ENCODE results near the gene PHYHD1. TPM values are rescaled to one million over a fixed set of nuclear protein-coding genes. Genes with fewer than 3 reads are reported as not detected.

PHYHD1 gene
- total RNA-seq, 1 experiment from 2014 or later, result not detected

DNA sequence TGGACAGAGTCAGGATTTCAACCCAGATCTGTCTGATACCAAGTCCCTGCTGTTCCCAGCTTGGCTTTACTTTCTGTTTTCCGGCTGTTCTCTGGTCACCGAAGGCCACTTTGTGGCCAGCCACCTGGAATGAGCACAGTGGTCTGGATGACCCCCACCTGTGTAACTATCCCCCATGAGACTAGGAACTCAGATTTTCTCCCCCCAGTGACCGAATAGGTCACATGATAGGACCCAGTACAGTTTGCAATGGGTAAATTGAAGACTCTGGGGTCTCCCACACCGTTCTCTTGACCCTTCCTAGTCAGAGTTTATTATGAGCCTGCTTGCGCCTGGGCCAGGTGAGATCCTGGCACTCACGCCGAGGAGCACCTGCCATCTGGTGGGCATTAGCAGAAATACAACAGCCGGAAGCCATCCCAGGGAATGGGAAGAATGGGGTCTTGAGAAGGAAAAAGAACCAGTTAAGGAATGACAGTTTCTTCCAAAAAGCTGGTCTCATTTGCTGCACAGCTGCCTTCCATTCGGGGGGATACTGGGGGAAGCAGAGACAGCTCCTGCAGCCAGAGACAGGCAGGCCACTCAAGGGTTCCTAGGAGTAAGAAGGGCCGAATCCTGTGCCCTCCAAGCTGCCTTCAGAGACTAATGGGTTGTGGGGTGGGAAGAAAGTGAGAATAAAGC is 7.1 kb downstream of the PHYHD1 start:
- no peak overlapping the region for H3K27ac ChIP-seq (ENCODE audit: low read length)
- TF ChIP-seq, protein P1, sequence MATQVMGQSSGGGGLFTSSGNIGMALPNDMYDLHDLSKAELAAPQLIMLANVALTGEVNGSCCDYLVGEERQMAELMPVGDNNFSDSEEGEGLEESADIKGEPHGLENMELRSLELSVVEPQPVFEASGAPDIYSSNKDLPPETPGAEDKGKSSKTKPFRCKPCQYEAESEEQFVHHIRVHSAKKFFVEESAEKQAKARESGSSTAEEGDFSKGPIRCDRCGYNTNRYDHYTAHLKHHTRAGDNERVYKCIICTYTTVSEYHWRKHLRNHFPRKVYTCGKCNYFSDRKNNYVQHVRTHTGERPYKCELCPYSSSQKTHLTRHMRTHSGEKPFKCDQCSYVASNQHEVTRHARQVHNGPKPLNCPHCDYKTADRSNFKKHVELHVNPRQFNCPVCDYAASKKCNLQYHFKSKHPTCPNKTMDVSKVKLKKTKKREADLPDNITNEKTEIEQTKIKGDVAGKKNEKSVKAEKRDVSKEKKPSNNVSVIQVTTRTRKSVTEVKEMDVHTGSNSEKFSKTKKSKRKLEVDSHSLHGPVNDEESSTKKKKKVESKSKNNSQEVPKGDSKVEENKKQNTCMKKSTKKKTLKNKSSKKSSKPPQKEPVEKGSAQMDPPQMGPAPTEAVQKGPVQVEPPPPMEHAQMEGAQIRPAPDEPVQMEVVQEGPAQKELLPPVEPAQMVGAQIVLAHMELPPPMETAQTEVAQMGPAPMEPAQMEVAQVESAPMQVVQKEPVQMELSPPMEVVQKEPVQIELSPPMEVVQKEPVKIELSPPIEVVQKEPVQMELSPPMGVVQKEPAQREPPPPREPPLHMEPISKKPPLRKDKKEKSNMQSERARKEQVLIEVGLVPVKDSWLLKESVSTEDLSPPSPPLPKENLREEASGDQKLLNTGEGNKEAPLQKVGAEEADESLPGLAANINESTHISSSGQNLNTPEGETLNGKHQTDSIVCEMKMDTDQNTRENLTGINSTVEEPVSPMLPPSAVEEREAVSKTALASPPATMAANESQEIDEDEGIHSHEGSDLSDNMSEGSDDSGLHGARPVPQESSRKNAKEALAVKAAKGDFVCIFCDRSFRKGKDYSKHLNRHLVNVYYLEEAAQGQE (IDR thresholded peaks at IDR 0.05; ENCODE audit: insufficient read depth in 1 of 2, low read depth in 2 of 2, low read length in 1 of 2), result no peak
- no peak for TF ChIP-seq POLR2AphosphoS5 (IDR thresholded peaks at IDR 0.05; ENCODE audit: low read depth, low read length)
- TF ChIP-seq, protein P2, sequence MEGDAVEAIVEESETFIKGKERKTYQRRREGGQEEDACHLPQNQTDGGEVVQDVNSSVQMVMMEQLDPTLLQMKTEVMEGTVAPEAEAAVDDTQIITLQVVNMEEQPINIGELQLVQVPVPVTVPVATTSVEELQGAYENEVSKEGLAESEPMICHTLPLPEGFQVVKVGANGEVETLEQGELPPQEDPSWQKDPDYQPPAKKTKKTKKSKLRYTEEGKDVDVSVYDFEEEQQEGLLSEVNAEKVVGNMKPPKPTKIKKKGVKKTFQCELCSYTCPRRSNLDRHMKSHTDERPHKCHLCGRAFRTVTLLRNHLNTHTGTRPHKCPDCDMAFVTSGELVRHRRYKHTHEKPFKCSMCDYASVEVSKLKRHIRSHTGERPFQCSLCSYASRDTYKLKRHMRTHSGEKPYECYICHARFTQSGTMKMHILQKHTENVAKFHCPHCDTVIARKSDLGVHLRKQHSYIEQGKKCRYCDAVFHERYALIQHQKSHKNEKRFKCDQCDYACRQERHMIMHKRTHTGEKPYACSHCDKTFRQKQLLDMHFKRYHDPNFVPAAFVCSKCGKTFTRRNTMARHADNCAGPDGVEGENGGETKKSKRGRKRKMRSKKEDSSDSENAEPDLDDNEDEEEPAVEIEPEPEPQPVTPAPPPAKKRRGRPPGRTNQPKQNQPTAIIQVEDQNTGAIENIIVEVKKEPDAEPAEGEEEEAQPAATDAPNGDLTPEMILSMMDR (IDR thresholded peaks at IDR 0.05), result peak; percentile 87
- H3K4me3 ChIP-seq (ENCODE audit: low read depth in 2 of 2, low read length in 2 of 2), result no peak overlapping the region
- ChIA-PET CTCF (interaction anchor here (0.7 to 1.5 kb wide), 4 partner anchors 53 to 100 kb away, joined by 3 read pairs; partner anchors contain the start of gene SH3GLB2), POLR2A (no interaction called here)
- no peaks in the 10 kb centered on the region for H3K27me3 ChIP-seq (ENCODE audit: control insufficient read depth, insufficient read depth, low read length)
- no peaks in the 10 kb centered on the region for H3K4me1 ChIP-seq (ENCODE audit: control insufficient read depth, insufficient read depth, low read length)
- no peaks in the 10 kb centered on the region for H3K36me3 ChIP-seq (ENCODE audit: control insufficient read depth, insufficient read depth, low read length)
- ATAC-seq (peak; percentile 93), DNase-seq (ENCODE audit: low read depth, low spot score) (no peak)
- in situ Hi-C loops (cut with HindIII; ENCODE audit: low pct_unique_long_range_greater_than_20kb, low sequenced_read_pairs), result no loop called here
- intact Hi-C loops (cut with micrococcal nuclease; ENCODE audit: unreplicated experiment), result loop anchor here (5.0 kb wide), 1 partner anchor 66 kb away; no protein-coding TSS in a partner anchor
- BruUV-seq (replicated peaks), result no TSS peak
- H3K9me3 ChIP-seq (ENCODE audit: control insufficient read depth, insufficient read depth, low read depth, low read length), result no peaks in the 10 kb centered on the region

DNA sequence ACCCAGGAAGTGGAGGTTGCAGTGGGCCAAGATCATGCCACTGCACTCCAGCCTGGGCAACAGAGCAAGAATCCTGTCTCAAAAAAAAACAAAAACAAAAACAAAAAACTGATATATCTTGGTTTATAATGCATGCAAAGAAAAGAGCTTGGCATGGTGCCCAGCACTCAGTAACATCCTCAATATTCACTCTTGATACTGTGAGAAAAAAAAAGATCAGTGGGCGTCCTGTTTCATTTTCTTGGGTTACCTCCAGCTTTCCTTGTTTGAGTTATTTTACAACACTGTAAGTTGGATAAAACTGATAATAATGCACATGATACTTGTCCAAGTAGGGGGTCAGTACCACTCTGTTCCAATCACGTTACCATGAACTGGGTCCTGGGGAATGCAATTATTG is 7.8 kb downstream of the PHYHD1 start:
- POLR2A ChIA-PET, result no interaction called here
- intact Hi-C loops (cut with micrococcal nuclease; ENCODE audit: unreplicated experiment), result loop anchor here (5.0 kb wide), 1 partner anchor 66 kb away; no protein-coding TSS in a partner anchor
- no TSS peak for BruUV-seq (replicated peaks)
- CTCF ChIA-PET, result interaction anchor here (0.7 to 1.3 kb wide), 2 partner anchors 54 to 100 kb away, joined by 3 read pairs; partner anchors contain the start of gene SH3GLB2
- in situ Hi-C loops (cut with HindIII; ENCODE audit: low pct_unique_long_range_greater_than_20kb, low sequenced_read_pairs), result no loop called here
- H3K4me1 ChIP-seq (ENCODE audit: control insufficient read depth, insufficient read depth, low read length), result no peaks in the 10 kb centered on the region
- no peaks in the 10 kb centered on the region for H3K9me3 ChIP-seq (ENCODE audit: control insufficient read depth, insufficient read depth, low read depth, low read length)
- no peaks in the 10 kb centered on the region for H3K27me3 ChIP-seq (ENCODE audit: control insufficient read depth, insufficient read depth, low read length)
- no peak for TF ChIP-seq SIN3A (IDR thresholded peaks at IDR 0.05; ENCODE audit: borderline replicate concordance, insufficient read depth, low read depth, low read length)
- TF ChIP-seq POLR2AphosphoS5 (IDR thresholded peaks at IDR 0.05; ENCODE audit: low read depth, low read length), result no peak
- TF ChIP-seq, protein P1 (IDR thresholded peaks at IDR 0.05; ENCODE audit: insufficient read depth in 1 of 2, low read depth in 2 of 2, low read length in 1 of 2), result no peak
- TF ChIP-seq, protein P2 (IDR thresholded peaks at IDR 0.05), result no peak
- no peak for TF ChIP-seq TCF7L2 (IDR thresholded peaks at IDR 0.05; ENCODE audit: low read depth, low read length)
- no peak for ATAC-seq
- no peak overlapping the region for H3K4me3 ChIP-seq (ENCODE audit: low read depth in 2 of 2, low read length in 2 of 2)
- H3K27ac ChIP-seq (ENCODE audit: low read length), result no peak overlapping the region
- no peak for DNase-seq (ENCODE audit: low read depth, low spot score)
- H3K36me3 ChIP-seq (ENCODE audit: control insufficient read depth, insufficient read depth, low read length), result no peaks in the 10 kb centered on the region
